Activated CD8-positive, alpha-beta memory T cell treated with anti-CD3 and anti-CD28 coated beads, Interleukin-2, amount 10 ng/mL, durations not matched to agents 7 days and 5 days (primary cell): Measurements from ENCODE around the gene RBBP6. TPM values are rescaled to one million over a fixed set of nuclear protein-coding genes. Genes with fewer than 3 reads are reported as not detected.
"Not testable (repeated sequence)": the region's sequence is repeated elsewhere in the genome, so short reads cannot be mapped to it uniquely, and the experiment has no call there.

ENCODE experiments used
- ATAC-seq: fragments of 150-1000 bp; cut with Tn5 transposase; one replicate; pipeline ENCODE4 v1.10.0; 2021; ENCODE audit warnings: moderate library complexity
- CTCF ChIA-PET: fragments of 350-600 bp; sonication (Branson Sonifier 250); formaldehyde crosslinking; loops from one replicate; lab custom pipeline; 2021; ENCODE audit warnings: antibody characterized with exemption; lab: Charles Lee
- DNase-seq: peaks from one replicate; pipeline ENCODE4 v3.0.0-alpha.2; 2020
- H3K27ac Mint-ChIP-seq: one replicate; pipeline ENCODE4 v1.8.0; 2021; ENCODE audit warnings: mild to moderate bottlenecking, mixed read lengths
- H3K27me3 Mint-ChIP-seq: one replicate; pipeline ENCODE4 v1.8.0; 2021; ENCODE audit warnings: mixed read lengths
- H3K36me3 Mint-ChIP-seq: one replicate; pipeline ENCODE4 v1.8.0; 2021; ENCODE audit warnings: mild to moderate bottlenecking, mixed read lengths
- H3K4me1 Mint-ChIP-seq: one replicate; pipeline ENCODE4 v1.8.0; 2021; ENCODE audit warnings: mixed read lengths
- H3K4me3 Mint-ChIP-seq: one replicate; pipeline ENCODE4 v1.8.0; 2021; ENCODE audit warnings: mild to moderate bottlenecking, moderate library complexity, mixed read lengths
- H3K9me3 Mint-ChIP-seq: one replicate; pipeline ENCODE4 v1.8.0; 2022; ENCODE audit warnings: low read depth, mixed read lengths
- total RNA-seq, 2 experiments: library from RNA; stranded (reverse); gene quantifications; one replicate each; pipeline ENCODE4 v1.2.3, GENCODE V29; 2021

The RBBP6 gene
- total RNA-seq, 2 experiments from 2014 or later = 60.4 to 72.4 TPM

GRCh38 chr16:24589997-24590396 lies 50.6 kb downstream of the RBBP6 start:
- no peak for ATAC-seq

GRCh38 chr16:24598777-24599437 lies 59.5 kb downstream of the RBBP6 start:
- CTCF ChIA-PET = no interaction called here
- Mint-ChIP-seq H3K4me1 (no peaks in the 10 kb centered on the region), H3K4me3 (no peak overlapping the region), H3K27ac (no peak overlapping the region), H3K27me3 (peaks cover 40% of the 10 kb centered on the region), H3K9me3 (no peaks in the 10 kb centered on the region), H3K36me3 (no peaks in the 10 kb centered on the region)
- ATAC-seq = no peak
- DNase-seq = no peak

More at GRCh38 chr16:24589997-24590396, 50.6 kb downstream of the RBBP6 start:
- peaks cover 17% of the 10 kb centered on the region for H3K27me3 Mint-ChIP-seq
- H3K36me3 Mint-ChIP-seq = no peaks in the 10 kb centered on the region
- peaks cover 13% of the 10 kb centered on the region for H3K4me1 Mint-ChIP-seq
- no peaks in the 10 kb centered on the region for H3K9me3 Mint-ChIP-seq
- no peak overlapping the region for H3K27ac Mint-ChIP-seq
- H3K4me3 Mint-ChIP-seq = no peak overlapping the region
- CTCF ChIA-PET = no interaction called here
- DNase-seq = no peak

GRCh38 chr16:24609417-24609739 lies 70.0 kb downstream of the RBBP6 start:
- Mint-ChIP-seq H3K27ac (no peak overlapping the region), H3K4me3 (no peak overlapping the region), H3K9me3 (no peaks in the 10 kb centered on the region), H3K4me1 (no peaks in the 10 kb centered on the region), H3K36me3 (no peaks in the 10 kb centered on the region), H3K27me3 (peaks cover 45% of the 10 kb centered on the region)
- CTCF ChIA-PET = no interaction called here
- DNase-seq (no peak), ATAC-seq (no peak)

GRCh38 chr16:24609740-24610415 lies 70.5 kb downstream of the RBBP6 start:
- Mint-ChIP-seq H3K27ac (no peak overlapping the region), H3K27me3 (peaks cover 45% of the 10 kb centered on the region), H3K4me3 (no peak overlapping the region), H3K9me3 (no peaks in the 10 kb centered on the region), H3K36me3 (no peaks in the 10 kb centered on the region), H3K4me1 (no peaks in the 10 kb centered on the region)
- DNase-seq (no peak), ATAC-seq (no peak)
- CTCF ChIA-PET = no interaction called here

- no peaks in the 10 kb centered on the region for H3K36me3 Mint-ChIP-seq
- H3K27me3 Mint-ChIP-seq = peaks cover 49% of the 10 kb centered on the region
- CTCF ChIA-PET = no interaction called here
- H3K9me3 Mint-ChIP-seq = no peaks in the 10 kb centered on the region
- ATAC-seq (no peak), DNase-seq (no peak)
- no peaks in the 10 kb centered on the region for H3K4me1 Mint-ChIP-seq
- H3K27ac Mint-ChIP-seq = no peak overlapping the region
- H3K4me3 Mint-ChIP-seq = no peak overlapping the region
Observed at GRCh38 chr16:24610416-24610755, 71.0 kb downstream of the RBBP6 start.

GRCh38 chr16:24611310-24611709 lies 71.9 kb downstream of the RBBP6 start:
- ATAC-seq (no peak), DNase-seq (no peak)
- Mint-ChIP-seq H3K27ac (no peak overlapping the region), H3K27me3 (peaks cover 48% of the 10 kb centered on the region), H3K36me3 (no peaks in the 10 kb centered on the region), H3K4me1 (no peaks in the 10 kb centered on the region), H3K9me3 (no peaks in the 10 kb centered on the region), H3K4me3 (no peak overlapping the region)
- CTCF ChIA-PET = interaction anchor here (1.4 kb wide), 1 partner anchor 106 kb away, joined by 3 read pairs; no protein-coding TSS in a partner anchor

- no peaks in the 10 kb centered on the region for H3K9me3 Mint-ChIP-seq
- no peak overlapping the region for H3K27ac Mint-ChIP-seq
- DNase-seq (no peak), ATAC-seq (no peak)
- H3K4me3 Mint-ChIP-seq = no peak overlapping the region
- H3K27me3 Mint-ChIP-seq = peaks cover 44% of the 10 kb centered on the region
- H3K4me1 Mint-ChIP-seq = no peaks in the 10 kb centered on the region
- CTCF ChIA-PET = interaction anchor here (0.7 kb wide), 1 partner anchor 215 kb away, joined by 3 read pairs; no protein-coding TSS in a partner anchor
- H3K36me3 Mint-ChIP-seq = no peaks in the 10 kb centered on the region
Observed at GRCh38 chr16:24612656-24613055, 73.3 kb downstream of the RBBP6 start.

- H3K4me3 Mint-ChIP-seq, H3K27ac Mint-ChIP-seq, H3K4me1 Mint-ChIP-seq, CTCF ChIA-PET, H3K36me3 Mint-ChIP-seq, ATAC-seq, DNase-seq, H3K9me3 Mint-ChIP-seq: not testable (repeated sequence)
- H3K27me3 Mint-ChIP-seq = peaks cover 38% of the 10 kb centered on the region
Observed at GRCh38 chr16:24613267-24613666, 73.9 kb downstream of the RBBP6 start.

GRCh38 chr16:24617502-24617901 lies 78.1 kb downstream of the RBBP6 start:
- CTCF ChIA-PET = no interaction called here
- Mint-ChIP-seq H3K4me3 (no peak overlapping the region), H3K36me3 (no peaks in the 10 kb centered on the region), H3K9me3 (no peaks in the 10 kb centered on the region), H3K4me1 (no peaks in the 10 kb centered on the region), H3K27ac (no peak overlapping the region), H3K27me3 (peaks cover 11% of the 10 kb centered on the region)
- no peak for ATAC-seq
- no peak for DNase-seq

Other genes with a start within 250 kb of the RBBP6 start
- 10 to 100 TPM; 38.9 to 39.6 TPM for gene TNRC6A, start 190.1 kb downstream of the RBBP6 start, total RNA-seq